ENCODE measurements around the gene RAB34.

DNA sequence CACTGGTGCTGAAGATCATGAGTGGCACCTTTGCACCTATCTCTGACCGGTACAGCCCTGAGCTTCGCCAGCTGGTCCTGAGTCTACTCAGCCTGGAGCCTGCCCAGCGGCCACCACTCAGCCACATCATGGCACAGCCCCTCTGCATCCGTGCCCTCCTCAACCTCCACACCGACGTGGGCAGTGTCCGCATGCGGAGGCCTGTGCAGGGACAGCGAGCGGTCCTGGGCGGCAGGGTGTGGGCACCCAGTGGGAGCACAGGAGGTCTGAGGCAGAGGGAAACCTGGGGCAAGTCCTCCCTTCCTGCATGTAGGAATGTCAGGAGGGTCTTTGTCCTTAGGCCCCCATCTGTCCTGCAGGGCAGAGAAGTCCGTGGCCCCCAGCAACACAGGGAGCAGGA is 19.6 kb upstream of the RAB34 start:
- TF ChIP-seq POLR2A (IDR thresholded peaks at IDR 0.05) = no peak
- TF ChIP-seq, protein P1, sequence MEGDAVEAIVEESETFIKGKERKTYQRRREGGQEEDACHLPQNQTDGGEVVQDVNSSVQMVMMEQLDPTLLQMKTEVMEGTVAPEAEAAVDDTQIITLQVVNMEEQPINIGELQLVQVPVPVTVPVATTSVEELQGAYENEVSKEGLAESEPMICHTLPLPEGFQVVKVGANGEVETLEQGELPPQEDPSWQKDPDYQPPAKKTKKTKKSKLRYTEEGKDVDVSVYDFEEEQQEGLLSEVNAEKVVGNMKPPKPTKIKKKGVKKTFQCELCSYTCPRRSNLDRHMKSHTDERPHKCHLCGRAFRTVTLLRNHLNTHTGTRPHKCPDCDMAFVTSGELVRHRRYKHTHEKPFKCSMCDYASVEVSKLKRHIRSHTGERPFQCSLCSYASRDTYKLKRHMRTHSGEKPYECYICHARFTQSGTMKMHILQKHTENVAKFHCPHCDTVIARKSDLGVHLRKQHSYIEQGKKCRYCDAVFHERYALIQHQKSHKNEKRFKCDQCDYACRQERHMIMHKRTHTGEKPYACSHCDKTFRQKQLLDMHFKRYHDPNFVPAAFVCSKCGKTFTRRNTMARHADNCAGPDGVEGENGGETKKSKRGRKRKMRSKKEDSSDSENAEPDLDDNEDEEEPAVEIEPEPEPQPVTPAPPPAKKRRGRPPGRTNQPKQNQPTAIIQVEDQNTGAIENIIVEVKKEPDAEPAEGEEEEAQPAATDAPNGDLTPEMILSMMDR (IDR thresholded peaks at IDR 0.05) = no peak
